Epithelial cell of proximal tubule (primary cell): ENCODE results near the gene POMGNT2. TPM values are rescaled to one million over a fixed set of nuclear protein-coding genes. Genes with fewer than 3 reads are reported as not detected.

Experiments
- DNase-seq: peaks from one replicate; pipeline ENCODE4 v3.0.0-alpha.2; 2011; ENCODE audit warnings: low read depth
- H3K4me3 ChIP-seq: 2 replicates; pipeline ENCODE4 v1.5.1; 2011; ENCODE audit warnings: low read depth, mild to moderate bottlenecking, low read length
- CTCF ChIP-seq: conservative IDR thresholded peaks from 2 replicates; pipeline ENCODE4 v1.5.1; 2012; ENCODE audit warnings: low read depth, mild to moderate bottlenecking, low read length
- total RNA-seq: library from RNA; depleted of rRNA; stranded (reverse); fragments of >200 nt; gene quantifications from 2 replicates; pipeline ENCODE4 v1.2.3, GENCODE V29; 2015

POMGNT2 gene
- total RNA-seq, 1 donor from 2014 or later, result 16.1 TPM

- DNase-seq, result no peak
- no peak overlapping the region for H3K4me3 ChIP-seq
- no peak for TF ChIP-seq CTCF
Measured at GRCh38 chr3:43031485-43031884, 74.4 kb downstream of the POMGNT2 start.

GRCh38 chr3:43030162-43030935, 75.5 kb downstream of the POMGNT2 start:
- DNase-seq, result no peak
- H3K4me3 ChIP-seq, result no peak overlapping the region
- TF ChIP-seq CTCF, result no peak

Other genes with a start within 250 kb of the POMGNT2 start
- not detected in 2 replicates for gene CYP8B1, start 230.2 kb downstream of the POMGNT2 start, total RNA-seq
- 1.7 and 6.3 TPM in 2 replicates for gene ZNF662, start 199.9 kb downstream of the POMGNT2 start, total RNA-seq
- gene GASK1A, start 126.8 kb downstream of the POMGNT2 start, total RNA-seq, result 1.1 and 1.2 TPM in 2 replicates
- 12.9 and 16.3 TPM in 2 replicates for gene SNRK, start 180.5 kb upstream of the POMGNT2 start, total RNA-seq